NT2/D1 (cell line): ENCODE data around the gene TOX3.

Experiments
- DNase-seq: peaks from one replicate; pipeline ENCODE4 v3.0.0-alpha.2; 2011; ENCODE audit warnings: low read depth, low spot score
- H3K27me3 ChIP-seq: 2 replicates; pipeline ENCODE4 v1.6.0; 2011; ENCODE audit warnings: mild to moderate bottlenecking; ENCODE audit not compliant: insufficient read length, insufficient read depth
- H3K36me3 ChIP-seq: 2 replicates; pipeline ENCODE4 v1.6.1; 2011; ENCODE audit warnings: mild to moderate bottlenecking, low read length, mixed read lengths; ENCODE audit not compliant: insufficient read depth, insufficient read length
- H3K4me1 ChIP-seq: 2 replicates; pipeline ENCODE4 v1.5.1; 2011; ENCODE audit not compliant: insufficient read depth, insufficient read length
- H3K4me3 ChIP-seq: 2 replicates; pipeline ENCODE4 v1.5.1; 2011; ENCODE audit warnings: low read depth; ENCODE audit not compliant: insufficient read length
- H3K9ac ChIP-seq: 2 replicates; pipeline ENCODE4 v1.6.0; 2011; ENCODE audit warnings: low read depth; ENCODE audit not compliant: insufficient read length
- H3K9me3 ChIP-seq: 2 replicates; pipeline ENCODE4 v1.5.1; 2011; ENCODE audit warnings: mild to moderate bottlenecking, low read length; ENCODE audit not compliant: insufficient read depth
- SUZ12 ChIP-seq: IDR thresholded peaks from 2 replicates; pipeline ENCODE4 v1.6.1; 2011; ENCODE audit not compliant: insufficient read length, insufficient read depth; ENCODE audit errors: extremely low read depth
- YY1 ChIP-seq: IDR thresholded peaks from 2 replicates; pipeline ENCODE4 v1.6.1; 2011; ENCODE audit not compliant: insufficient read length, insufficient read depth
- ZNF274 ChIP-seq: IDR thresholded peaks from 2 replicates; pipeline ENCODE4 v1.6.1; 2011; ENCODE audit warnings: mild to moderate bottlenecking, low read depth, low read length

Gene TOX3

GRCh38 chr16:52404546-52404945 is 142.4 kb downstream of the TOX3 start:
- no peak for TF ChIP-seq SUZ12
- no peak for TF ChIP-seq YY1
- no peak for TF ChIP-seq ZNF274
- Histone ChIP-seq H3K4me3 (no peak overlapping the region), H3K27me3 (no peaks in the 10 kb centered on the region), H3K9me3 (no peaks in the 10 kb centered on the region), H3K4me1 (no peaks in the 10 kb centered on the region), H3K9ac (no peak overlapping the region), H3K36me3 (no peaks in the 10 kb centered on the region)
- DNase-seq: no peak

- no peaks in the 10 kb centered on the region for H3K27me3 ChIP-seq
- no peak overlapping the region for H3K9ac ChIP-seq
- 0 out of 2 replicates have a peak, but pooled peaks cover 4% of the 10 kb centered on the region for H3K9me3 ChIP-seq
- H3K36me3 ChIP-seq: no peaks in the 10 kb centered on the region
- TF ChIP-seq SUZ12 (no peak), YY1 (no peak), ZNF274 (no peak)
- peak; percentile 16 for DNase-seq
- H3K4me1 ChIP-seq: no peaks in the 10 kb centered on the region
- H3K4me3 ChIP-seq: no peak overlapping the region
Observed at GRCh38 chr16:52399116-52399515, 147.8 kb downstream of the TOX3 start.

GRCh38 chr16:52398491-52398960 is 148.4 kb downstream of the TOX3 start:
- no peak for TF ChIP-seq YY1
- no peak for TF ChIP-seq ZNF274
- no peak for TF ChIP-seq SUZ12
- no peak for DNase-seq
- Histone ChIP-seq H3K4me3 (no peak overlapping the region), H3K9ac (no peak overlapping the region), H3K27me3 (no peaks in the 10 kb centered on the region), H3K4me1 (no peaks in the 10 kb centered on the region), H3K36me3 (no peaks in the 10 kb centered on the region), H3K9me3 (0 out of 2 replicates have a peak, but pooled peaks cover 4% of the 10 kb centered on the region)

GRCh38 chr16:52398021-52398420 is 148.9 kb downstream of the TOX3 start:
- DNase-seq: no peak
- no peak overlapping the region for H3K4me3 ChIP-seq
- no peak for TF ChIP-seq ZNF274
- no peak for TF ChIP-seq YY1
- TF ChIP-seq SUZ12: no peak
- no peaks in the 10 kb centered on the region for H3K36me3 ChIP-seq
- 0 out of 2 replicates have a peak, but pooled peaks cover 4% of the 10 kb centered on the region for H3K9me3 ChIP-seq
- H3K27me3 ChIP-seq: no peaks in the 10 kb centered on the region
- no peak overlapping the region for H3K9ac ChIP-seq
- no peaks in the 10 kb centered on the region for H3K4me1 ChIP-seq

- Histone ChIP-seq H3K9ac (no peak overlapping the region), H3K27me3 (no peaks in the 10 kb centered on the region), H3K4me3 (no peak overlapping the region), H3K36me3 (no peaks in the 10 kb centered on the region), H3K9me3 (0 out of 2 replicates have a peak, but pooled peaks cover 4% of the 10 kb centered on the region), H3K4me1 (no peaks in the 10 kb centered on the region)
- TF ChIP-seq ZNF274: no peak
- no peak for DNase-seq
Observed at GRCh38 chr16:52393448-52393847, 153.5 kb downstream of the TOX3 start.

GRCh38 chr16:52389045-52389444 is 157.9 kb downstream of the TOX3 start:
- DNase-seq: no peak
- Histone ChIP-seq H3K9me3 (no peaks in the 10 kb centered on the region), H3K4me1 (no peaks in the 10 kb centered on the region), H3K27me3 (no peaks in the 10 kb centered on the region), H3K4me3 (no peak overlapping the region), H3K36me3 (no peaks in the 10 kb centered on the region), H3K9ac (no peak overlapping the region)
- TF ChIP-seq SUZ12 (no peak), YY1 (no peak), ZNF274 (no peak)
